Fibroblast of upper back skin (primary cell): ENCODE data around the gene IFITM10.

Experiments used
- DNase-seq: peaks from one replicate; pipeline ENCODE4 v3.0.0-alpha.2; 2013

Gene IFITM10

GRCh38 chr11:1736447-1736992, 13.9 kb downstream of the IFITM10 start:
- DNase-seq = no peak

- no peak for DNase-seq
These were observed 15.1 kb downstream of the IFITM10 start for GRCh38 chr11:1735271-1735670.

GRCh38 chr11:1734641-1735081, 15.7 kb downstream of the IFITM10 start:
- no peak for DNase-seq

- DNase-seq = no peak
These were observed 16.4 kb downstream of the IFITM10 start for GRCh38 chr11:1733716-1734640.

GRCh38 chr11:1733009-1733715, 17.2 kb downstream of the IFITM10 start:
- no peak for DNase-seq

GRCh38 chr11:1732418-1733008, 17.9 kb downstream of the IFITM10 start:
- no peak for DNase-seq

- no peak for DNase-seq
These were observed 18.8 kb downstream of the IFITM10 start for GRCh38 chr11:1731451-1732059.

- no peak for DNase-seq
These were observed 20.3 kb downstream of the IFITM10 start for GRCh38 chr11:1730059-1730629.

GRCh38 chr11:1729692-1730011, 20.7 kb downstream of the IFITM10 start:
- DNase-seq = no peak

- DNase-seq = no peak
These were observed 21.3 kb downstream of the IFITM10 start for GRCh38 chr11:1728931-1729691.

- DNase-seq = no peak
These were observed 22.1 kb downstream of the IFITM10 start for GRCh38 chr11:1728301-1728700.

- no peak for DNase-seq
These were observed 22.5 kb downstream of the IFITM10 start for GRCh38 chr11:1727861-1728260.

GRCh38 chr11:1727096-1727690, 23.2 kb downstream of the IFITM10 start:
- DNase-seq = no peak

GRCh38 chr11:1719781-1720180, 30.6 kb downstream of the IFITM10 start:
- no peak for DNase-seq

GRCh38 chr11:1718326-1718725, 32.1 kb downstream of the IFITM10 start:
- no peak for DNase-seq

- no peak for DNase-seq
These were observed 32.6 kb downstream of the IFITM10 start for GRCh38 chr11:1717745-1718144.

GRCh38 chr11:1714908-1715885, 35.2 kb downstream of the IFITM10 start:
- DNase-seq = no peak

- no peak for DNase-seq
These were observed 41.7 kb downstream of the IFITM10 start for GRCh38 chr11:1708716-1709115.

GRCh38 chr11:1707751-1708150, 42.6 kb downstream of the IFITM10 start:
- no peak for DNase-seq
